GM18873 (cell line): ENCODE measurements around the gene DPP7.
A peak's percentile ranks its signal among the peaks of the same experiment; 100 is the strongest.

Experiments
- ATAC-seq: cut with Tn5 transposase; IDR thresholded peaks from one replicate; pipeline ENCODE4 v1.9.1; 2021; ENCODE audit warnings: mild to moderate bottlenecking, moderate library complexity, moderate number of reproducible peaks; ENCODE audit not compliant: unreplicated experiment, low FRiP score

The DPP7 gene

DNA sequence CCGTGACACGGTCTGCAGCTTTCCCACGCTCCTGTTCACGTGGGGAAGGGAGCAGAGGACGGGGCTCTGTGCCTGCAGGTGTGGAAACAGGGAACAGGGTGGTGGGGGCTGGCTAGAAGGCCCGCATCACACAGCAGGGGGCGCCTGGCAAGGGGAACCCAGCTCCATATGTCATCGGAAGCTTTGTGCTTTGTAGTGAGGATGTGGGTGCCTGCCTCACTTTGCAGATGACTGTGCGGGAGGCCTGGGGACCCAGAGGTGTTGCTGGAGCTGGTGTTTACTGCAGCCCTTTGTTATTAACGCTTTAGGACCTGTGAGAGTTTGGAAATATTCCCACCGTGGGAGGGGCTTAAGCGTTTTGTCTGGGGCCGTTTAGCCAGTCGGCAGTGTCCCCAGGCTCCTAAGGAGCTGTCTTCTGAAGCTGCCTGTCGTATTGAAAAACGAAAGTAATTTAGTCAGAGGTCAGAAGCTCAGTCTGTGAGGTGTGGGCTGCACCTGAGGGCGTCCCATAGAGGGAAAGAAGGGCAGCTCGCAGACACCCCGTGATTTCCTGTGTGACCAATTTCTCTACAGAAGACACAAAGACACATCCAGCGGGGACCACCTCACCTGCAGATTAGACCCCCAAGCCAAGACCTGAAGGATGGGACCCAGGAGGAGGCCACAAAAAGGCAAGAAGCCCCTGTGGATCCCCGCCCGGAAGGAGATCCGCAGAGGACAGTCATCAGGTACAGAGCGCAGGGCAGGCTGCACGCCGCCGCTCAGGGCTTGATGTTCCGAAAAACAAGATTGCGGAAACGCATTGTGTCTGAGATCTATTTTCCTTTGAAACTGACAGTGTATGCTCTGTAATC lies 18.6 kb downstream of the DPP7 start:
- ATAC-seq: peak; percentile 67

DNA sequence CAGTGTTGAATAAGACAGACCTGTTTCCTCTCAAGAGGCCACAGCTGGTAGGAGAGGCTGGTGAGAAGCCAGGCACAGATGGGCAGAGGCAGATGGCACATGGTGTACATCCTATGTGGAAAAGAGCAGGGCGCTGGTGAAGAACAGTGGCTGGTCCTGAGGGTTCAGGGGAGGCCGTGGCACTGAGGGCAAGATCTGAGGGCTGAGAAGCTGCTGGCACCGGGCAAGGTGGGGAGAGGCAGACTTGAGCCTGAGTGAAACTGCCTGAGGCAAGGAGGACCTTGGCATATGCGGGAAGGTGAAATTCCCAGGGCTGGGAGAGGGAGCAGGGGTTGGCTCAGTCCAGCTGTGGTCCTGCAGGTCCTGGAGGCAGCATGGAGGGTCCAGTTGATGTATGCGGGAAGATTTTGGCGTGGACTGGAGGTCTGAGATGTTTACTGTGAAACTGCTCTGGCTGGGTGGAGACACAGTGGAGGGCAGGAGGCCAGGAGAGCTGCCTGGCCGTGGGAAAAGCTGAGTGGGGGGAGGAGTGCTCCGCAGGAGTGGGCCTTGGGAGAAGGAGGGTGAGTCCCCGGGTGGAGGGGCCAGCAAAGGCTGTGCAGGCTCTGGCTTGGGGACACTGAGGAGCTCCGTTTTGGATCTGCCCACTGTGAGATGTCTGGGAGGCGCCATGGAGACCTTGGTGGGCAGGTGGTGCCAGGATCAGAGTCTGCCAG lies 25.1 kb downstream of the DPP7 start:
- no peak for ATAC-seq

DNA sequence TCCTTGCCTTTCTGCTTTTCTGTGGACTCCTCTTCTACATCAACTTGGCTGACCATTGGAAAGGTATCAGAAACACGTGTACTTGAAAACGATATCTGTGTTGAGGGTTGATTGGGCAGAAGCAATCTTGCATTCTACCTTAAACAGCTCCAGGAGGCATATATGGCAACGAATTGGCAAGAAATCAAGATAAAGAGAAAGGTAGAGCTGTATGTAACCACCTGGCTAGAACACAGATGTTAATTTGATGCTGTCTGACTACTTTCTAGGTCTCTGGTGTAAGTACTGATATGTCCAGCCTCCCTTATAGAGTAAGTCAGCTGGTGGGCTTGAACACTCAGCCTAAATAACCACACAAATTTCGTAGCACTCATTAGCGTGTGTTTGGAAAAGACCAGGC lies 26.4 kb downstream of the DPP7 start:
- ATAC-seq: no peak

DNA sequence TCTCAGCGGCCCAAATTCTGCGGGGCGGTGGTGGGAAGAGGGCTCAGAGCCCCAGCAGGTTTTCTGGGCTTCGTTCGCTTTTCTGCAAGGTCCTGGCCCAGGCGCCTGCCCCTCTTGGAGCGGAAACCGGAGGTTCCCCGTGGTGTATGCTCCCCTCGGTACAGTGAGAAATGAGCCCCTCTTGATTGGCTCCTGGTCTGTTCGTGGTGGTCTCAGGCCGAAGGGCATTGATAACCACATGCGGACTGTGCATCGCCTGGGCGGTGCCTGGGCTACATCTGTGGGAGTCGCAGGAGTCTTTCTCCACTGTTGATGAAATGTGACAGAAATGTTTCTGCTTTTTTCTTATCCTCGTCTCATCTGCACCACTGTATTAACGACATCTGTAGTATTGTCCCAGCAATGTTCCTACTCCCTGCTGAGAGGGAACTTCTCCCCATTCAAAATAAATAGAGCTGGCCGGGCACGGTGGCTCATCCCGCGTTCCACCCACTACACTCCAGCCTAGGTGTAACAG lies 27.1 kb downstream of the DPP7 start:
- no peak for ATAC-seq

GRCh38 chr9:137086531-137087408 lies 27.8 kb downstream of the DPP7 start, which contains the start of gene MAN1B1:
Gene MAN1B1, plus strand, starts transcription at chr9:137086985. Its CDS starts 15 bp downstream, at chr9:137087000.
- peak; percentile 76 for ATAC-seq

GRCh38 chr9:137085920-137086530 lies 28.5 kb downstream of the DPP7 start:
- ATAC-seq: peak; percentile 11

DNA sequence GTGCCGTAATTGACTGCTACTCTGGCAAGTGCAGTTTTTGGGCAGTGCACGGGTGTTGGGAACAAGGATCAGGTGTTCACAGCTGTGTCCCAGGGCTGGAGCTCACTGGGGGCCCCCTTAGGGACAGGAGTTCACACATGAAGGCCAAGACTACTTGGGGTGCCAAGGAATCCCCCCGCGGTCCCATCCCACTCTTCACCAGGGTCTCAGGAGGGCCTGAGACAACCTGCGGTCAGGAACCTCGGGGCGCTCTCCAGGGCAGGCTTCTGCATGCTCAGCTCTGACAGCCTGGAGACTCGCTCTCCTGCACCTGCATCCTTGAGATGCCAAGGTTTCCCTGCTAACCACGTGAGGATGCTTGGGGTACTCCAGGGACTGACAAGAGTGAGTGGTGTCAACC lies 30.0 kb downstream of the DPP7 start:
- ATAC-seq: no peak

DNA sequence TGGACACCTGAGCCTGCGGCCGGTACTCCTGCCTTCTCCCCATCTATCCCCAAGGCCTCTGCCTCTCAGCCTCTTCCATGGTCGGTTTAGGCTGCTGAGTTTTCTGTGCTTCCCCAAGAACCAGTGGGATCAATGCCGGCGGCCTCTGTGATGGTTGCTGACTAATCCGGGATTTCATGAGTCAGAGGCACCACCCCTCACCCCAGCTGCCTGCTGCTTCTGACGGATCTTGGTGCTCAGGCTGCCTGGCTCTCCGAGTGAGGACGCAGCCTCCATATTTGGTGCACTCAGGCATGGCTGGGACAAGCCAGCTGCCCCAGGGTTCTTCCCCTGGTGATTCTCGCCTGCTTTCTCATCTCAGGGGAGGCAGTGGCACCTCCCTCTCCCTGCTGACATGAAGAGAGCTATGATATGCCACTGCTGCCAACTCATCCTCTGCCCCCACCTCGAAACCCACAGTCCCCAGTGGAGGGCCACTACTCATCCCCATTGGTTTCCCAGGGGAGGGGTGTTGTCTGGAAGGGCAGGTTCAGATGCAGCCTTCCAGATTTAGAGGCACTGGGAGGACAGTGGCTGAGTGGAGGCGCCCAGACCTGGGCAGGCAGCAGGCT lies 31.0 kb downstream of the DPP7 start:
- ATAC-seq: no peak

GRCh38 chr9:137082925-137083290 lies 31.6 kb downstream of the DPP7 start:
- no peak for ATAC-seq

DNA sequence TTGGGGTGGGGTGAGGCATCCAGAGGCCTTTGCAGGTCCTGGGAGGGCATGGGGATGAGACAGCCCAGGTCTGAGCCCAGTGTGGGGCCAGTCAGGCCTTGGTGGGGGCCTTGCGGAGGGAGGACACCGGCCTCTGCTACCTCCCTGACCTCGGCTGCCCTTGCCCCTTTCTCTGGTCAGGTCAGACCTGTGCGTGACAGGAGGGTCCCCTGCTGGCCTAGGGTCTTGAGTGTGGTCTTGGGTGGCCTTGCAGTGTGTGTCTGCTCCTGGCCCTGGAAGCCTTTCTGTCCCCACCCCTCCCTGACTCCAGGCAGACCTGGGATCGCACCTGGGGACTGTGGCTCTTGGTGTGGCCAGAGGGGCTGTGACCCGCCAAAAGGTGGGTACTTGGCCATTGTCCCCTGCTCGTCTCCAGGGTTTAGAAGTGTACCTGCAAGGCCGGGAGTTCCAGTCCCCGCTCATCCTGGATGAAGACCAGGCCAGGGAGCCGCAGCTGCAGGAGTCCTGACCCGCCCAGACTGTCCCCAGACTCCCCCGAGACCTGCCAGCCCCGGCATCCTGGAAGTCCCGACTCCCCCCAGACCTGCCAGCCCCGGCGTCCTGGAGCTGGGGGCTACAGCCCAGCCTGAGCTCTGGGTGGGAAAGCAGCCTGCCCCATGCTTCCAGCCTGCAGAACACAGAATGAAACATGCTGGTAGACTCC lies 32.2 kb downstream of the DPP7 start:
- no peak for ATAC-seq

- ATAC-seq: no peak
These were observed 34.0 kb downstream of the DPP7 start for GRCh38 chr9:137080260-137081122.

DNA sequence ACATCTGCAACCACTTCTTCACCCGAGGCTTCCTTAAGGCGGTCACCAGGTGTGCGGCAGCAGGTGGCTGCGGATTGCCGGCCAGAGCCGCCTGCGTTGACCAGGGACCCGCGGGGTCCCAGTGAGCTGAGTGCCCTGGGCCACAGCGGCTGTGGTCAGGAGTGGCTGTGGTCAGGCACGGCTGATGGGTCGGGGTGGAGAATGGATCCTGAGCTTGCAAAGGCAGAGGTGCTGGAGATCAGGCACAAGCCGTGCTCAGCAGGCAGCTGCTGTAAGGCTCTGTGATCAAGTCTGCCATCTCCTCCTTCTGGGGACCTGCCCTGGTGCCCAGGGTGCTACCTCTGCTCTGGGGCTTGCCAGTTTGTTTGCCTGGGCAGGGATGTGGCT lies 35.1 kb downstream of the DPP7 start:
- no peak for ATAC-seq

DNA sequence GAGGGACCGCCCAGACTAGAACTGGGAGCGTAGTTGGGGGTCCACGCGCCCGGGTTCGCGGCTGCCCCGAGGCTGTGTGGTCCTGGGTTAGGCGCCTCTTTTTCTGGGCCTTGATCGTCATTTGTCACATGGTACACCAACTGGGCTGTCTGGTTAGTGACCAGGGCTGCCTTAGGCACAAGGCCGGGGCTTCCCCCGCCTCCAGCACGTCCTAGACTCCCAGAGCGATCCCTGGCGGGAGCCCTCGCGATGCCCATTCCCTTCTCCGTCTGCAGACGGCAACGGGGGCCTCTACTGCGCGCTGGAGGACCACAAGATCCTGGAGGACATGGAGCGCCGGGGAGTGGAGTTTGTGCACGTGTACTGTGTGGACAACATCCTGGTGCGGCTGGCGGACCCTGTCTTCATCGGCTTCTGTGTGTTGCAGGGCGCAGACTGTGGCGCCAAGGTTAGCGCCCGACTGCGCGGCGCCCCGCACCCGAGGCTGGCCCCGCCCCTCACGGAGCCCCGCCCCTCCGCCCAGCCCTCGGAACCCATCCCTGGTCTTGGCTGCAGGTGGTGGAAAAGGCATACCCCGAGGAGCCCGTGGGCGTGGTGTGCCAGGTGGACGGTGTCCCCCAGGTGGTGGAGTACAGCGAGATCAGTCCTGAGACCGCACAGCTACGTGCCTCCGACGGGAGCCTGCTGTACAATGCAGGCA lies 35.7 kb downstream of the DPP7 start:
- no peak for ATAC-seq

- ATAC-seq: no peak
These were observed 36.5 kb downstream of the DPP7 start for GRCh38 chr9:137077758-137078693.

GRCh38 chr9:137077010-137077747 lies 37.4 kb downstream of the DPP7 start, which contains the start of gene UAP1L1:
Gene UAP1L1, plus strand, starts transcription at chr9:137077517. Its CDS starts 16 bp downstream, at chr9:137077533.
- ATAC-seq: no peak

DNA sequence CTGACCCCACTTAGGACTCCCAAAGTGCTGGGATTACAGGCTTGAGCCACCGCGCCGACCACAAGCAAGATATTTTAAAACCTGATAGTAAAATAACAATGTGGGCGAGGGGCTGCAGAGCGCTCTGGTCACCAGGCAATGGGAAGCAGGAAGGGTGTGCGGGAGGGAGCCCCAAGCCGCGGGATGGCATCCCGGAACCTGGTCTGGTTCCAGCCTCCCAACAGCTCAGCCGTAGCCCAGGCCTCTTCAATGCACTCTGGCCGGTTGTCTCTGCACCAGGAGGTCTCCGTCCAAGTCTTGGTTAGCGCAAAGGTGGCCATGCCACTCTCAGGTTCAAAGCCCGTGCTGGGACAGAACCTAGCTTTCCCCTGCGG lies 37.9 kb downstream of the DPP7 start:
- no peak for ATAC-seq
